SK-N-SH treated with all-trans-retinoic acid at 6 μM for 48 hours (cell line): ENCODE results near the gene ITGBL1.

Experiments used
- ATAC-seq: fragments of 200-7000 bp; cut with Tn5 transposase; 3 replicates; pipeline ENCODE4 v1.9.1; 2020; ENCODE audit warnings: mild to moderate bottlenecking, moderate library complexity
- ARNTL ChIP-seq: fragments of 450-650 bp; formaldehyde crosslinking; IDR thresholded peaks from 2 replicates; pipeline ENCODE4 v1.5.0; 2020; ENCODE audit warnings: low read depth, mild to moderate bottlenecking, moderate library complexity, borderline replicate concordance
- BACH2 ChIP-seq: fragments of 250-450 bp; sonication (Bioruptor Pico); IDR thresholded peaks from 2 replicates; pipeline ENCODE4 v1.9.0; 2021; ENCODE audit warnings: mild to moderate bottlenecking, borderline replicate concordance
- CREB5 ChIP-seq: fragments of 250-450 bp; sonication (Bioruptor Pico); IDR thresholded peaks from 2 replicates; pipeline ENCODE4 v1.5.1; 2020; ENCODE audit warnings: low read depth, mild to moderate bottlenecking, moderate library complexity
- CSDC2 ChIP-seq: fragments of 250-450 bp; sonication (Bioruptor Pico); IDR thresholded peaks from 2 replicates; pipeline ENCODE4 v1.5.0; 2020; ENCODE audit warnings: mild to moderate bottlenecking, moderate library complexity
- ESRRG ChIP-seq: fragments of 250-450 bp; sonication (Bioruptor Pico); IDR thresholded peaks from 2 replicates; pipeline ENCODE4 v1.6.1; 2021; ENCODE audit warnings: mild to moderate bottlenecking
- GLIS3 ChIP-seq: fragments of 250-450 bp; sonication (Bioruptor Pico); IDR thresholded peaks from 2 replicates; pipeline ENCODE4 v1.5.0; 2020; ENCODE audit warnings: mild to moderate bottlenecking, moderate library complexity
- OSR1 ChIP-seq: fragments of 250-450 bp; sonication (Bioruptor Pico); IDR thresholded peaks from 2 replicates; pipeline ENCODE4 v1.8.0; 2022; ENCODE audit warnings: moderate library complexity, mild to moderate bottlenecking, inconsistent platforms
- POU6F1 ChIP-seq: fragments of 250-450 bp; sonication (Bioruptor Pico); IDR thresholded peaks from 2 replicates; pipeline ENCODE4 v1.8.0; 2021; ENCODE audit warnings: low read depth, mild to moderate bottlenecking, moderate library complexity, borderline replicate concordance
- PPARA ChIP-seq: fragments of 250-450 bp; sonication (Bioruptor Pico); IDR thresholded peaks from 2 replicates; pipeline ENCODE4 v1.5.0; 2020; ENCODE audit warnings: mild to moderate bottlenecking, borderline replicate concordance
- RARB ChIP-seq: fragments of 250-450 bp; sonication (Bioruptor Pico); IDR thresholded peaks from 2 replicates; pipeline ENCODE4 v1.8.0; 2021; ENCODE audit warnings: mild to moderate bottlenecking, moderate library complexity
- SNAI2 ChIP-seq: fragments of 250-450 bp; sonication (Bioruptor Pico); IDR thresholded peaks from 2 replicates; pipeline ENCODE4 v1.5.0; 2020; ENCODE audit warnings: mild to moderate bottlenecking, moderate library complexity
- TCF4 ChIP-seq: fragments of 250-450 bp; sonication (Bioruptor Pico); IDR thresholded peaks from 2 replicates; pipeline ENCODE4 v1.8.0; 2021; ENCODE audit warnings: mild to moderate bottlenecking, moderate library complexity, borderline replicate concordance
- TOX ChIP-seq: fragments of 250-450 bp; sonication (Bioruptor Pico); IDR thresholded peaks from 2 replicates; pipeline ENCODE4 v1.8.0; 2021; ENCODE audit warnings: mild to moderate bottlenecking, moderate library complexity, borderline replicate concordance
- TSHZ2 ChIP-seq: fragments of 250-450 bp; sonication (Bioruptor Pico); IDR thresholded peaks from 2 replicates; pipeline ENCODE4 v1.5.0; 2020; ENCODE audit warnings: mild to moderate bottlenecking, moderate library complexity
- ZC3H10 ChIP-seq: fragments of 250-450 bp; sonication (Bioruptor Pico); IDR thresholded peaks from 2 replicates; pipeline ENCODE4 v1.5.1; 2021; ENCODE audit warnings: mild to moderate bottlenecking, moderate library complexity
- ZFP3 ChIP-seq: fragments of 250-450 bp; sonication (Bioruptor Pico); IDR thresholded peaks from 2 replicates; pipeline ENCODE4 v1.5.0; 2020; ENCODE audit warnings: mild to moderate bottlenecking, moderate library complexity
- ZFP30 ChIP-seq: fragments of 450-650 bp; formaldehyde crosslinking; IDR thresholded peaks from 2 replicates; pipeline ENCODE4 v1.5.0; 2022; ENCODE audit warnings: mild to moderate bottlenecking, moderate library complexity
- ZNF565 ChIP-seq: fragments of 450-650 bp; formaldehyde crosslinking; conservative IDR thresholded peaks from 2 replicates; pipeline ENCODE4 v1.5.0; 2020; ENCODE audit warnings: low read depth, mild to moderate bottlenecking, moderate library complexity
- ZNF70 ChIP-seq: fragments of 450-650 bp; formaldehyde crosslinking; IDR thresholded peaks from 2 replicates; pipeline ENCODE4 v1.5.0; 2020; ENCODE audit warnings: mild to moderate bottlenecking, moderate library complexity
- TF ChIP-seq, protein P1 (sequence below): fragments of 250-450 bp; sonication (Bioruptor Pico); IDR thresholded peaks from 2 replicates; pipeline ENCODE4 v1.5.1; 2021; ENCODE audit warnings: mild to moderate bottlenecking, moderate library complexity
- TF ChIP-seq, protein P2 (sequence below): fragments of 250-450 bp; sonication (Bioruptor Pico); IDR thresholded peaks from 2 replicates; pipeline ENCODE4 v1.8.0; 2020; ENCODE audit warnings: mild to moderate bottlenecking, moderate library complexity, borderline replicate concordance

Gene ITGBL1

DNA sequence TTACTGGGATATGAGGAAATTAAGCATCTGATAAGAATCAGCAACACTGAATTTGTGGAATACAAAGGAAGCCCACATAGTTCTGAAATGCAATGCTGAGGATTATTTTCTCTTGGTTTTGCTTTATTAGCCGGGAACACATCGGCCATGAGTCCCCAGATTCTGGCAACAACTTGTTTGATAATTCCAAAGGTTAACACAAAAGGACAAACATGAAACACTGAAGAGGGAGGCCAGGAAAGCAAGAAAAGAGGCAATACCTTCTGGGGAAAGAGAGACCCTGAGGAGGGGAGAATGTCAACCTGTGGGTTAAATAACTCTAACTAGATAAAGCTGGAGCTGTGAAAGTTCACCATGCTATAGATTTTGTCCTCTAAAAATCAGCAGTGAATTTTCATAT is 285.9 kb downstream of the ITGBL1 start:
- no peak for ATAC-seq
- TF ChIP-seq CREB5 (CRISPR knock-in tag) (no peak), OSR1 (CRISPR knock-in tag) (no peak), TSHZ2 (CRISPR knock-in tag) (no peak), ZC3H10 (CRISPR knock-in tag) (no peak), PPARA (CRISPR knock-in tag) (no peak), SNAI2 (no peak), ZNF70 (CRISPR knock-in tag) (no peak), RARB (no peak)
- TF ChIP-seq, protein P1, sequence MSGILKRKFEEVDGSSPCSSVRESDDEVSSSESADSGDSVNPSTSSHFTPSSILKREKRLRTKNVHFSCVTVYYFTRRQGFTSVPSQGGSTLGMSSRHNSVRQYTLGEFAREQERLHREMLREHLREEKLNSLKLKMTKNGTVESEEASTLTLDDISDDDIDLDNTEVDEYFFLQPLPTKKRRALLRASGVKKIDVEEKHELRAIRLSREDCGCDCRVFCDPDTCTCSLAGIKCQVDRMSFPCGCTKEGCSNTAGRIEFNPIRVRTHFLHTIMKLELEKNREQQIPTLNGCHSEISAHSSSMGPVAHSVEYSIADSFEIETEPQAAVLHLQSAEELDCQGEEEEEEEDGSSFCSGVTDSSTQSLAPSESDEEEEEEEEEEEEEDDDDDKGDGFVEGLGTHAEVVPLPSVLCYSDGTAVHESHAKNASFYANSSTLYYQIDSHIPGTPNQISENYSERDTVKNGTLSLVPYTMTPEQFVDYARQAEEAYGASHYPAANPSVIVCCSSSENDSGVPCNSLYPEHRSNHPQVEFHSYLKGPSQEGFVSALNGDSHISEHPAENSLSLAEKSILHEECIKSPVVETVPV (CRISPR knock-in tag) = no peak

- TF ChIP-seq TOX (CRISPR knock-in tag) (no peak), PPARA (CRISPR knock-in tag) (no peak), BACH2 (CRISPR knock-in tag) (no peak), ZFP30 (CRISPR knock-in tag) (no peak), ARNTL (no peak), OSR1 (CRISPR knock-in tag) (no peak), RARB (no peak), CSDC2 (CRISPR knock-in tag) (no peak), ZFP3 (CRISPR knock-in tag) (no peak), CREB5 (CRISPR knock-in tag) (no peak), TCF4 (CRISPR knock-in tag) (no peak), GLIS3 (no peak), ZNF565 (CRISPR knock-in tag) (no peak), ZNF70 (CRISPR knock-in tag) (no peak), SNAI2 (no peak), POU6F1 (no peak), ZC3H10 (CRISPR knock-in tag) (no peak), ESRRG (CRISPR knock-in tag) (no peak)
- TF ChIP-seq, protein P2, sequence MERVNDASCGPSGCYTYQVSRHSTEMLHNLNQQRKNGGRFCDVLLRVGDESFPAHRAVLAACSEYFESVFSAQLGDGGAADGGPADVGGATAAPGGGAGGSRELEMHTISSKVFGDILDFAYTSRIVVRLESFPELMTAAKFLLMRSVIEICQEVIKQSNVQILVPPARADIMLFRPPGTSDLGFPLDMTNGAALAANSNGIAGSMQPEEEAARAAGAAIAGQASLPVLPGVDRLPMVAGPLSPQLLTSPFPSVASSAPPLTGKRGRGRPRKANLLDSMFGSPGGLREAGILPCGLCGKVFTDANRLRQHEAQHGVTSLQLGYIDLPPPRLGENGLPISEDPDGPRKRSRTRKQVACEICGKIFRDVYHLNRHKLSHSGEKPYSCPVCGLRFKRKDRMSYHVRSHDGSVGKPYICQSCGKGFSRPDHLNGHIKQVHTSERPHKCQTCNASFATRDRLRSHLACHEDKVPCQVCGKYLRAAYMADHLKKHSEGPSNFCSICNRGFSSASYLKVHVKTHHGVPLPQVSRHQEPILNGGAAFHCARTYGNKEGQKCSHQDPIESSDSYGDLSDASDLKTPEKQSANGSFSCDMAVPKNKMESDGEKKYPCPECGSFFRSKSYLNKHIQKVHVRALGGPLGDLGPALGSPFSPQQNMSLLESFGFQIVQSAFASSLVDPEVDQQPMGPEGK (CRISPR knock-in tag) = no peak
- TF ChIP-seq, protein P1 (CRISPR knock-in tag) = no peak
- no peak for ATAC-seq
These were observed 287.1 kb downstream of the ITGBL1 start for GRCh38 chr13:101739382-101740178.
